ENCODE results near the gene CACNA1E. TPM values are rescaled to one million over a fixed set of nuclear protein-coding genes. Genes with fewer than 3 reads are reported as not detected.

The CACNA1E gene
- total RNA-seq, 4 donors from 2014 or later, result 0.03 to 0.15 TPM; not detected in 2

DNA sequence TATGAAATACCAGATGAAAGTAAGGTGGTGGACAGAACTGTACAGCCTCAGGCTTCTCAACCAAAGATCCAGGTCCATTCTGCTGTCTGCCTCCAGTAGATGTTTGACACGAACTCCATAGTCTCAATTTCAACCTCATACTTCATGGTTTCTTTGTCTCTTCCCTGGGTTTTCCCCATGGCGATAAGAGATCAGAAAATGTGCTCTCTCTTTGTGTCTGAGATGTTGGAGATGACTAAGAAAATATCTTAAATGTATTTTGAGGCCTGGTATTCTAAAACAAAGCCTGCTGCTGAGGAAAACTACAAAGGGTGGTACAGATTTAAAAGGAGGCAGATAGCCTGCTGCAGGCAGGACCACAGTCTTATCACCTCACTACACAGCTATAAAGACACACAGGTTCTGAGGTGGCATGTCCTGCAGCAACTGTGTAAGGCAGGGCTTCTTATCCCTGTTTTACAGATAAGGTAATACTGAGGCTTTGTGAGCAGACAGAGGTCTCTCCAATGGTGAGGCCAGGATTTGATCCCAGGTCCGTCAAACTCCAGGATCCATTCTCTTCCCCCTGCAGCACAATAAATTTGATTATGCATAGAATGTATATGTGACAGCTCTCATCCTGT, 40.0 kb upstream of the CACNA1E start:
- WGBS, 2 donors, result 78 to 85% methylated on average over 3 of the region's 3 CpGs
- intact Hi-C loops (cut with DNase I; ENCODE audit: low total_unique reads), result no loop called here
- H3K4me3 ChIP-seq (ENCODE audit: low read depth, poor library complexity, severe bottlenecking), result no peak overlapping the region
- no peak for DNase-seq (ENCODE audit: low spot score in 2 of 2)
- TF ChIP-seq, protein P1, sequence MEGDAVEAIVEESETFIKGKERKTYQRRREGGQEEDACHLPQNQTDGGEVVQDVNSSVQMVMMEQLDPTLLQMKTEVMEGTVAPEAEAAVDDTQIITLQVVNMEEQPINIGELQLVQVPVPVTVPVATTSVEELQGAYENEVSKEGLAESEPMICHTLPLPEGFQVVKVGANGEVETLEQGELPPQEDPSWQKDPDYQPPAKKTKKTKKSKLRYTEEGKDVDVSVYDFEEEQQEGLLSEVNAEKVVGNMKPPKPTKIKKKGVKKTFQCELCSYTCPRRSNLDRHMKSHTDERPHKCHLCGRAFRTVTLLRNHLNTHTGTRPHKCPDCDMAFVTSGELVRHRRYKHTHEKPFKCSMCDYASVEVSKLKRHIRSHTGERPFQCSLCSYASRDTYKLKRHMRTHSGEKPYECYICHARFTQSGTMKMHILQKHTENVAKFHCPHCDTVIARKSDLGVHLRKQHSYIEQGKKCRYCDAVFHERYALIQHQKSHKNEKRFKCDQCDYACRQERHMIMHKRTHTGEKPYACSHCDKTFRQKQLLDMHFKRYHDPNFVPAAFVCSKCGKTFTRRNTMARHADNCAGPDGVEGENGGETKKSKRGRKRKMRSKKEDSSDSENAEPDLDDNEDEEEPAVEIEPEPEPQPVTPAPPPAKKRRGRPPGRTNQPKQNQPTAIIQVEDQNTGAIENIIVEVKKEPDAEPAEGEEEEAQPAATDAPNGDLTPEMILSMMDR (IDR thresholded peaks at IDR 0.05), result no peak
- TF ChIP-seq POLR2A (IDR thresholded peaks at IDR 0.05), result no peak

DNA sequence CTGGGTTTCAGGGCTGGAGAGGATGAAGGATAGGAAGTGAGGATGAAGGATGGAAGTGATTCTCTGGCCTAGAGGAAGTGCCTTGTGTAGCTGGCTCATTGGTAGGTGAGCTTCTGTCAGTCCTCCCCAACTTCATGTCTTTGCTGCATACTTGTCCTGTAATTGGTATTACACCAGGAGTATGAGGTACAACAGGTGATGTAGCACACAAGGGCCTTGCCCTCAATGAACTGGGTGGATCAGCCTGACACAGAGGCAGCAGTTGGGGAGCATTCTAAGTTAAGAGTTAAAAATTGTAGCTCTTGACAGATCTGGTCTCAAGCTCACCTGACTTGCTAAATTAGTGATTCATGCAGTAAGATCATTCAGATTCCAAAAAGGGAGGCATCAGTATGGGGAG, 37.9 kb upstream of the CACNA1E start:
- no peak for TF ChIP-seq POLR2A (IDR thresholded peaks at IDR 0.05)
- TF ChIP-seq, protein P1 (IDR thresholded peaks at IDR 0.05), result no peak
- intact Hi-C loops (cut with DNase I; ENCODE audit: low total_unique reads), result no loop called here
- DNase-seq (ENCODE audit: low spot score in 2 of 2), result no peak
- H3K4me3 ChIP-seq (ENCODE audit: low read depth, poor library complexity, severe bottlenecking), result no peak overlapping the region

DNA sequence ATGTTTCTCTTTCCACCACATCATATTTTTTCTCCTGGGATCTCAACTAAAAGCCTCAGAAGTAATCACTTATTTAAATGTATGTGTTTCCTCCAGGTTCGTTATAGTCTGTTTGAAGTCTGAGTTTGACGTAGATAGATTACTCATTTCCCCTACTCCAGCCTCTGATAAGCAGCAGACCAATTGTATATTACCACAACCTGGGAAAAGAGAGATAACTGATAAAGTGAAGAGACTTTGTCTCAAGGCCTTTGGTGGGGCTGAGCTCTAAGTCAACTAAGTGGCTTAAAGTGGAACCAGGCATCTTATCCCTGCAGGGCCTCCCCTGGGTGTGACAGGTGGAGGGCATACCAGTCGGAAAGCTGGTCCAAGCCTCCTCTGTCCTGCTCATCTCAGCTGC, 34.9 kb upstream of the CACNA1E start:
- DNase-seq (ENCODE audit: low spot score in 2 of 2), result no peak
- WGBS, 2 donors, result 61 to 74% methylated on average over 3 of the region's 3 CpGs
- H3K4me3 ChIP-seq (ENCODE audit: low read depth, poor library complexity, severe bottlenecking), result no peak overlapping the region
- intact Hi-C loops (cut with DNase I; ENCODE audit: low total_unique reads), result no loop called here
- TF ChIP-seq, protein P1 (IDR thresholded peaks at IDR 0.05), result no peak
- TF ChIP-seq POLR2A (IDR thresholded peaks at IDR 0.05), result no peak

DNA sequence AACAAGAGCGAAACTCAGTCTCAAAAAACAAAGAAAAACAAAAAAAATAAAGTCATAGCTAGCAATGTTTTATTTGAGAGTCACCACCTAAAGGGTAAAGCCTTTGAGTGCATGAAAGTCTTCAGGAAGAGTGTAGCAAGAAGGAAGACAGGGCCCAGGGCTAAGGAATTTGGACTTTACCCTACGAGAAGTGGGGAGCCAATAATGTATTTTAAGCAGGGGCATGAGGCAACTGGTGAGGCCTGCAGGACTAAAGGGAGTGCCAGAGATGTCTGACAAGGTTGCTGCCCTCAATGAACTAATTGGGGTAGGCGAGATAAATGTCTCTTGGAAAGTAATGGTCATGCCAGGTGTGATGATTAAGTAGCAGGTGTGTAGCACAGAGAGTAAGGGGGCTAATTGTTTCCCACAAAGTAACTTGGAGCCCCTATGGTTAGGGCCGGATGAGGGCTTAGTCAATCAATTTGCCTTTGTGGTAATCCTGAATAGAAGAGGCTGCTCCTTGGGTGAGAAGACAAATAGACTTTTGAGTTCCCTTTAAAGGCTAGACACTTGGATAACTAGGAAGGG, 31.6 kb upstream of the CACNA1E start:
- 52 to 59% methylated on average over 4 of the region's 4 CpGs for WGBS, 2 donors
- intact Hi-C loops (cut with DNase I; ENCODE audit: low total_unique reads), result no loop called here
- no peak overlapping the region for H3K4me3 ChIP-seq (ENCODE audit: low read depth, poor library complexity, severe bottlenecking)
- no peak for DNase-seq (ENCODE audit: low spot score in 2 of 2)
- TF ChIP-seq POLR2A (IDR thresholded peaks at IDR 0.05), result no peak
- TF ChIP-seq, protein P1 (IDR thresholded peaks at IDR 0.05), result no peak

DNA sequence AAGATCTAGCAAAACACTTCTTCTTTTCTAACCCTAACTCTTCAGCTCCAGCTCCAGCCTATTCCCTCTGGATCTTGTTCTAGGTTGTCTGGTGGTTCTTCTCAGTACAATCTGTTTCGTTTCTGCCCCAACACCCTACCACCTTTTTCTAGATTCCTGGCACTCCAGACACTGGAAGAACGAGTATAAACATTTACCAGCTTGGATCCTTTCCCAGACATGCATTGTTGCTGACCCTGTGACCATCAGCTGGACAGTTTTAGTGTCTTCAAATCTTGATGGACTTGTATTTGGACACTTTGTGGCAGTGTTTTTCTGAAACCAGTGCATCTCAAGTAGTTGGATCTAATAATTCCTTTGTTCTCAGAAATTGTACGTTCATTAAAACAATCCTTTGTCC, 30.6 kb upstream of the CACNA1E start:
- TF ChIP-seq, protein P1 (IDR thresholded peaks at IDR 0.05), result no peak
- no peak for TF ChIP-seq POLR2A (IDR thresholded peaks at IDR 0.05)
- 38 to 45% methylated on average over 3 of the region's 3 CpGs for WGBS, 2 donors
- intact Hi-C loops (cut with DNase I; ENCODE audit: low total_unique reads), result no loop called here
- no peak for DNase-seq (ENCODE audit: low spot score in 2 of 2)
- no peak overlapping the region for H3K4me3 ChIP-seq (ENCODE audit: low read depth, poor library complexity, severe bottlenecking)

Measured in lower leg skin (tissue), 4 donors.